Neural crest cell (in vitro differentiated cells): ENCODE results near the gene SNX21. TPM values are rescaled to one million over a fixed set of nuclear protein-coding genes. Genes with fewer than 3 reads are reported as not detected.

ENCODE experiments used
- DNase-seq: peaks from one replicate; pipeline ENCODE4 v3.0.0; 2021; ENCODE audit warnings: low read depth, mixed read lengths, low spot score
- H3K27ac Mint-ChIP-seq: one replicate; pipeline ENCODE4 v1.8.0; 2021; ENCODE audit warnings: mild to moderate bottlenecking, mixed read lengths; ENCODE audit not compliant: unreplicated experiment
- H3K27me3 Mint-ChIP-seq: 2 replicates; pipeline ENCODE4 v1.8.0; 2021; ENCODE audit warnings: low read depth, mild to moderate bottlenecking, mixed read lengths
- H3K36me3 Mint-ChIP-seq: 2 replicates; pipeline ENCODE4 v1.8.0; 2021; ENCODE audit warnings: low read depth, mild to moderate bottlenecking, mixed read lengths
- H3K4me1 Mint-ChIP-seq: 2 replicates; pipeline ENCODE4 v1.8.0; 2021; ENCODE audit warnings: mixed read lengths
- H3K4me3 Mint-ChIP-seq: one replicate; pipeline ENCODE4 v1.8.0; 2021; ENCODE audit warnings: mild to moderate bottlenecking, mixed read lengths
- H3K9me3 Mint-ChIP-seq: 2 replicates; pipeline ENCODE4 v1.8.0; 2021; ENCODE audit warnings: mixed read lengths
- total RNA-seq: library from RNA; stranded (reverse); gene quantifications from 2 replicates; pipeline ENCODE4 v1.2.1, GENCODE V29; 2021
- TF ChIP-seq, protein P1 (sequence below): fragments of 200-600 bp; sonication (generic); conservative IDR thresholded peaks from 2 replicates; pipeline ENCODE4 v1.5.0; 2021; ENCODE audit warnings: antibody characterized with exemption, mild to moderate bottlenecking

The SNX21 gene
- total RNA-seq, 1 donor from 2014 or later, result 16.8 TPM

DNA sequence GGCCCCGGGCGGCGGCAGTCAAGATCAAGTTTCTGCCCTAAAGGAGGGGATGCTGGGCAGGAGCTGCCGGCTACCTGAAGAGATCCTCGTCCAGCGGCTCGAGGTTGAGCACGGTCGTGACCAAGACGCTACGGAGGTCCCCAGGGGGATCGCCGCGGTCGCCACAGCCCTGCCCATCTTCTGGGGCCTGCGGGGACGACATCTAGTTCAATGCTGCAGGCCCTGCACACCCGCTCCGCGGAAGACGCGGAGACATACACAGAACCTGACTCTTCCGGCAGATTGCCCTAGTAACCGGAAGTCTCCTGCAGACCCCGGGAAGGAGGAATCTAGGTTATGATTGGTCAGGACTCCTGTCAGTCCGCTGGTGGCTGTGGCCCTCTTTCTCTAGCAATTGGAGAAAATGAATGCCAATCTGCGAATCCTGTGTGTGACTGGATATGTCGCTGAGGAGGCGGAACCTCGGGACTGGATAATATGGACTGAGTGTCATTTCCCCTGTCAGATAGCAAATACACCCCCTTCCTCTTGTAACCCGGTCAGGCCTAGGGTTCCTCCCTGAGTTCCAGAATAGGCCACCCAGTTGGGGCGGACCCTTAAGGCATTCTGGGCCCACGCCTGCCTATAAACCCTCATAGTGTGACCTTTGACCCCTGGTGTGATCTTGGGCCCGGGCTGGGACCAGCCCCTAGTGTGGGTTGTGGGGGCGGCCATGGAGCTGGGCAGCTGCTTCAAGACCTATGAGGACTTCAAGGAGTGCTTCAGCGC lies 23.7 kb downstream of the SNX21 start, which contains the start of the genes ACOT8 and ZSWIM3:
Gene ACOT8 (minus strand): TSS at position 279 of the 768 bp plus-strand sequence. CDS start 77 bp downstream, at position 202.
Gene ZSWIM3 (plus strand): TSS at position 501 of the 768 bp plus-strand sequence. CDS start 212 bp downstream, at position 713.
- no peaks in the 10 kb centered on the region for H3K36me3 Mint-ChIP-seq
- peak within 1 kb of the TSS; percentile 70 for H3K27ac Mint-ChIP-seq
- H3K9me3 Mint-ChIP-seq, result no peaks in the 10 kb centered on the region
- peaks cover 25% of the 10 kb centered on the region for H3K4me1 Mint-ChIP-seq
- peak within 1 kb of the TSS; percentile 91 for H3K4me3 Mint-ChIP-seq
- TF ChIP-seq, protein P1, sequence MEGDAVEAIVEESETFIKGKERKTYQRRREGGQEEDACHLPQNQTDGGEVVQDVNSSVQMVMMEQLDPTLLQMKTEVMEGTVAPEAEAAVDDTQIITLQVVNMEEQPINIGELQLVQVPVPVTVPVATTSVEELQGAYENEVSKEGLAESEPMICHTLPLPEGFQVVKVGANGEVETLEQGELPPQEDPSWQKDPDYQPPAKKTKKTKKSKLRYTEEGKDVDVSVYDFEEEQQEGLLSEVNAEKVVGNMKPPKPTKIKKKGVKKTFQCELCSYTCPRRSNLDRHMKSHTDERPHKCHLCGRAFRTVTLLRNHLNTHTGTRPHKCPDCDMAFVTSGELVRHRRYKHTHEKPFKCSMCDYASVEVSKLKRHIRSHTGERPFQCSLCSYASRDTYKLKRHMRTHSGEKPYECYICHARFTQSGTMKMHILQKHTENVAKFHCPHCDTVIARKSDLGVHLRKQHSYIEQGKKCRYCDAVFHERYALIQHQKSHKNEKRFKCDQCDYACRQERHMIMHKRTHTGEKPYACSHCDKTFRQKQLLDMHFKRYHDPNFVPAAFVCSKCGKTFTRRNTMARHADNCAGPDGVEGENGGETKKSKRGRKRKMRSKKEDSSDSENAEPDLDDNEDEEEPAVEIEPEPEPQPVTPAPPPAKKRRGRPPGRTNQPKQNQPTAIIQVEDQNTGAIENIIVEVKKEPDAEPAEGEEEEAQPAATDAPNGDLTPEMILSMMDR, result no peak
- peak; percentile 97 for DNase-seq
- H3K27me3 Mint-ChIP-seq, result no peaks in the 10 kb centered on the region

DNA sequence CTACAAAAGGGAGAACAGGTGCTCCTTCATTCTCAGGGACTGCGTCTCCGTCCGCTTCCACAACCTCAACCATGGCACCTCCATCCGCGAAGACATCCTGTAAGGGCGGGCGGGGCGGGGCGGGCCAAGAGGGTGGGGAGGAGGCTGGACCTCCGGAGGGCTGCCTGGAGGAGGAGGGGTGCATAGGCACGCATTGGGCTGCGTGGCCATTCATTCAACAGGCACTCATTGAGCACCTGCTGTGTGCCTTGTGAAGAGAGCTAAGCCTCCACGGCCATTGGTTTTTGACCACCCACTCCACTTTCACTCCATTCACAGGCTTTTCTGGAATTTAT lies 24.2 kb downstream of the SNX21 start:
- TF ChIP-seq, protein P1, result no peak
- Mint-ChIP-seq H3K27ac (peak overlapping the region; percentile 70), H3K36me3 (no peaks in the 10 kb centered on the region), H3K9me3 (no peaks in the 10 kb centered on the region), H3K27me3 (no peaks in the 10 kb centered on the region), H3K4me1 (peaks cover 25% of the 10 kb centered on the region), H3K4me3 (peak overlapping the region; percentile 91)
- DNase-seq, result no peak

DNA sequence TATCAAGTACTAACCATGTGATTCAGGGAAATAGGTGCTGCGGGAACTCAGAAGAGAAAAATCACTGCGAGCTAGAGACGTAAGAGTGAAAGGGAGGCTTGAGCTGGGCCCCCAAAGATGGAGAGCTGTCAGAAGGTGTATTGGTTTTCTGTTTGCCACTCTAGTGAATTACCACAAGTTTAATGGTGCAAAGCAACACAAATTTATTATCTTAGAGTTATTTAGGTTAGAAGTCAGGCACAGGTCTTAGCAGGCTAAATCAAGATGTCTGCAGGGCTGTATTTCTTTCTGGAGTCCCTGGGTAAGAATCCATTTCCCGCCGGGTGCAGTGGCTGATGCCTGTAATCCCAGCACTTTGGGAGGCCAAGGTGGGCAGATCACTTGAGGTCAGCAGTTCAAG lies 26.3 kb downstream of the SNX21 start:
- no peaks in the 10 kb centered on the region for H3K36me3 Mint-ChIP-seq
- H3K27ac Mint-ChIP-seq, result no peak overlapping the region
- no peak for DNase-seq
- H3K9me3 Mint-ChIP-seq, result no peaks in the 10 kb centered on the region
- TF ChIP-seq, protein P1, result no peak
- no peaks in the 10 kb centered on the region for H3K27me3 Mint-ChIP-seq
- peaks cover 25% of the 10 kb centered on the region for H3K4me1 Mint-ChIP-seq
- H3K4me3 Mint-ChIP-seq, result no peak overlapping the region

DNA sequence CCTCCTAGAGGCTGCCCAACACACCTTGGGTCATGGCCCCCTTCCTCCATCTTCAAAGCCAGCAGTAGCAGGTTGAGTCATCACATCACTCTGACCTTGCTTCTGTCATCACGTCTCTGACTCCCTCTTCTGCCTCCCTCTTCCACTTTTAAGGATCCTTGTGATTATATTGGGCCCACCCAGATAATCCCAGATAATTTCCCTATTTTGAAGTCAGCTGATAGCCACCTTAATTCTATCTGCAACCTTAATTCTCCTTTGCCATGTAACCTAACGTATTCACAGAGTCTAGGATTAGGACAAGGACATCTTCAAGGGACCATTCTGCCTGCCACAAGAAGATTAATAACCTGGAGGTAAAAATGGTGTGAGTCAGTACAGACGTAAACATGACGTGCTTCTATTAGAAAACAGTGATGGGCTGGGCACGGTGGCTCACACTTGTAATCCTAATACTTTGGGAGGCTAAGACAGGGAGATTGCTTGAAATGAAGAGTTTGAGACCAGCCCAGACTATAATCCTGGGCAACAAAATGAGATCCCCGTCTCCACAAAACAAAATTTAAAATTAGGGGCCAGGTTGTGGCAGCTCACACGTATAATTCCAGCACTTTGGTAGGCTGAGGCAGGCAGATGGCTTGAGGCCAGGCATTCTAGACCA lies 27.1 kb downstream of the SNX21 start:
- H3K4me1 Mint-ChIP-seq, result peaks cover 25% of the 10 kb centered on the region
- H3K9me3 Mint-ChIP-seq, result no peaks in the 10 kb centered on the region
- H3K36me3 Mint-ChIP-seq, result no peaks in the 10 kb centered on the region
- TF ChIP-seq, protein P1, result no peak
- peak overlapping the region; percentile 36 for H3K27ac Mint-ChIP-seq
- H3K27me3 Mint-ChIP-seq, result no peaks in the 10 kb centered on the region
- H3K4me3 Mint-ChIP-seq, result no peak overlapping the region
- DNase-seq, result no peak

DNA sequence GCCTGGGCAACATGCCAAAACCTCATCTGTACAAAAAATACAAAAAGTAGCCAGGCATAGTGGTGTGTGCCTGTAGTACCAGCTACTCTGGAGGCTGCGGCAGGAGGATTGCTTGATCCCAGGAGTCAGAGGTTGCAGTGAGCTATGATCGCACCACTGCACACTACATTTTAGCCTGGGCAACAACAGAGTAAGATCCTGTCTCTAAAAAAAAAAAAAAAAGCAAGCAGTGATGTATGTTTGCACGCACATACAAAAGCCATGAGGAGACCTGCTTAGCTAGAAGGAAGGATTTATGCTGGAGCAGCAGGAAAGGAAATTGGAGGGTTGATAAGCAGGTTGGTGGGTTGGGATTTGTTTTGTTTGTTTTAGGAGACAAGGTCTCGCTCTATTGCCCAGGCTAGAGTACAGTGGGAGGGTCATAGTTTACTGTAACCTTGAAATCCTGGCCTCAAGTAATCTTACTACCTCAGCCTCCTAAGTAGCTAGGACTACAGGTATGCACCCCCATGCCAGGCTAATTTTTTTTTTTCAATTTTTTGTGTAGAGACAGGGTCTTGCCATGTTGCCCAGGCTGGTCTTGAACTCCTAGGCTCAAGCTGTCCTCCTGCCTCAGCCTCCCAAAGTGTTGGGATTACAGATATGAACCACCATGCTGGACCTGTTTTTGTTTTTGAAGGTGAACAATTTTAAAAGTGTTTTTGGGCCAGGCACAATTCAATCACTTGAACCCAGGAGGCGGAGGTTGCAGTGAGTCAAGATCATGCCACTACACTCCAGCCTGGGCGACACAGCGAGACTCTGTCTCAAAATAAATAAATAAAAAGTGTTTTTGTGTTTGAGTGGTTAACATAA lies 27.8 kb downstream of the SNX21 start:
- TF ChIP-seq, protein P1, result no peak
- H3K36me3 Mint-ChIP-seq, result no peaks in the 10 kb centered on the region
- H3K4me1 Mint-ChIP-seq, result peaks cover 24% of the 10 kb centered on the region
- no peak overlapping the region for H3K4me3 Mint-ChIP-seq
- no peaks in the 10 kb centered on the region for H3K27me3 Mint-ChIP-seq
- H3K27ac Mint-ChIP-seq, result peak overlapping the region; percentile 36
- no peaks in the 10 kb centered on the region for H3K9me3 Mint-ChIP-seq
- DNase-seq, result no peak
